Right lobe of liver (tissue), 6 donors: Measurements from ENCODE around the gene SLC8A1. TPM values are rescaled to one million over a fixed set of nuclear protein-coding genes. Genes with fewer than 3 reads are reported as not detected.
"Not testable (repeated sequence)": the region's sequence is repeated elsewhere in the genome, so short reads cannot be mapped to it uniquely, and the experiment has no call there.

Source experiments
- ATAC-seq, 4 donors: fragments of 200-7000 bp; cut with Tn5 transposase; one replicate each; pipeline ENCODE4 v1.9.1; 2020; ENCODE audit warnings: mild to moderate bottlenecking in 4 of 4, moderate library complexity in 4 of 4
- DNase-seq, 3 donors: peaks; one replicate each; pipeline ENCODE4 v3.0.0-alpha.2; 2020
- H3K27ac ChIP-seq, 3 donors: fragments of 200-600 bp; one replicate each; pipeline ENCODE4 v1.8.0; 2022
- H3K27me3 ChIP-seq, 2 donors: fragments of 200-600 bp; one replicate each; pipeline ENCODE4 v1.8.0; 2022
- H3K36me3 ChIP-seq, 4 donors: fragments of 200-600 bp; sonication (generic) in 1 of 4; one replicate each; pipeline versions ENCODE4 v1.5.1 to v1.8.0; 2017 to 2022; ENCODE audit warnings: control low read depth in 1 of 4
- H3K4me1 ChIP-seq, 4 donors: fragments of 200-600 bp; sonication (generic) in 1 of 4; one replicate each; pipeline versions ENCODE4 v1.5.1 to v1.8.0; 2017 to 2022; ENCODE audit warnings: control low read depth in 1 of 4
- H3K4me3 ChIP-seq, 3 donors: fragments of 200-600 bp; one replicate each; pipeline ENCODE4 v1.8.0; 2022
- H3K9me3 ChIP-seq, 4 donors: fragments of 200-600 bp; sonication (generic) in 1 of 4; one replicate each; pipeline versions ENCODE4 v1.5.1 to v1.8.0; 2017 to 2022; ENCODE audit warnings: control low read depth in 1 of 4
- POLR2A ChIP-seq: fragments of 450-650 bp; IDR thresholded peaks from one replicate; pipeline ENCODE4 v1.6.1; 2017; ENCODE audit warnings: antibody characterized with exemption, mild to moderate bottlenecking
- WGBS: methylation state at CpG from one replicate; pipeline ENCODE4 v1.1.6; 2018; ENCODE audit warnings: low coverage, low lambda C conversion rate; ENCODE audit not compliant: insufficient coverage; ENCODE audit errors: missing lambda C conversion rate; 5-methylcytosine and 5-hydroxymethylcytosine counted together
- intact Hi-C, 2 donors: fragments of 100-400 bp; cut with DNase I; formaldehyde crosslinking; loops; one replicate each; pipeline versions ENCODE4 v1.11.2 to v1.14.1; 2022
- total RNA-seq, 6 experiments: library from RNA; depleted of rRNA in 2 of 6; stranded (reverse); fragments of >200 nt in 2 of 6; fragmentation: NEBNext Ultra II Directional in 3 of 6; extraction: Animal tissue kit (Norgen Biotek cat#: 25700) in 3 of 6; gene quantifications; one replicate each; pipeline versions ENCODE4 v1.1.0 to v1.2.4, GENCODE V29; 2016 to 2023
- TF ChIP-seq, protein P1 (sequence below), 4 donors: fragments of 200-600 bp in 3 of 4; fragments of 450-650 bp in 1 of 4; IDR thresholded peaks; one replicate each; pipeline versions ENCODE4 v1.5.1 to v1.8.0; 2016 to 2022; ENCODE audit warnings: antibody characterized with exemption in 4 of 4, mild to moderate bottlenecking in 2 of 4
- donor health status: DM: no; HTN: yes; CAD: no.
- donor health status: DM: no; HTN: no; CAD: no.
- donor health status: DM: no; HTN: no; CAD: no.
- donor health status: DM: no; HTN: yes; CAD: no.
- donor health status: DM: no; HTN: yes; CAD: no.

The SLC8A1 gene
- total RNA-seq, 6 experiments from 2014 or later, result 3.3 to 12.1 (median 4.9) TPM

DNA sequence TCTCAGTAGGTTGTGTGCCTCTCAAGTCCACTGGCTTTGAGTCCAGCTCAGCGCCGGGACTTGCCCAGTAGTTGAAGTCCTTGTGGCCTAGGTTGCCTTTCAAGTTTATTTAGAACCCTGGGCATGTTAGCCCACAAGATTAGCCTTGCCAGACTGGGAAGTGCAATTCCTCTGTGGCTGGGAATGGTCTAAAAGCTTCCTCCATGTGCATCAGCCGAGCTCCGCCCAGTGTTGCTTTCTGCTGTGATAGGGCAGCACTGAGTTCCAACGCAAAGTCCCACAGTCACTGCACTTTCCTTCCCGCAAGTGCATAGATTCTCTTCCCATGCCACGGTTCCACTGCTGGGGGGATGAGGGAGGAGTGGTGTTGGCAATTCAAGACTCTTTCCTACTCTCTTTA lies 364.0 kb downstream of the SLC8A1 start:
- ATAC-seq, result no peak

GRCh38 chr2:40087434-40087833 lies 364.5 kb downstream of the SLC8A1 start:
- WGBS, result 22% methylated on average over 2 of the region's 5 CpGs
- H3K27ac ChIP-seq, result no peak overlapping the region
- TF ChIP-seq, protein P1, sequence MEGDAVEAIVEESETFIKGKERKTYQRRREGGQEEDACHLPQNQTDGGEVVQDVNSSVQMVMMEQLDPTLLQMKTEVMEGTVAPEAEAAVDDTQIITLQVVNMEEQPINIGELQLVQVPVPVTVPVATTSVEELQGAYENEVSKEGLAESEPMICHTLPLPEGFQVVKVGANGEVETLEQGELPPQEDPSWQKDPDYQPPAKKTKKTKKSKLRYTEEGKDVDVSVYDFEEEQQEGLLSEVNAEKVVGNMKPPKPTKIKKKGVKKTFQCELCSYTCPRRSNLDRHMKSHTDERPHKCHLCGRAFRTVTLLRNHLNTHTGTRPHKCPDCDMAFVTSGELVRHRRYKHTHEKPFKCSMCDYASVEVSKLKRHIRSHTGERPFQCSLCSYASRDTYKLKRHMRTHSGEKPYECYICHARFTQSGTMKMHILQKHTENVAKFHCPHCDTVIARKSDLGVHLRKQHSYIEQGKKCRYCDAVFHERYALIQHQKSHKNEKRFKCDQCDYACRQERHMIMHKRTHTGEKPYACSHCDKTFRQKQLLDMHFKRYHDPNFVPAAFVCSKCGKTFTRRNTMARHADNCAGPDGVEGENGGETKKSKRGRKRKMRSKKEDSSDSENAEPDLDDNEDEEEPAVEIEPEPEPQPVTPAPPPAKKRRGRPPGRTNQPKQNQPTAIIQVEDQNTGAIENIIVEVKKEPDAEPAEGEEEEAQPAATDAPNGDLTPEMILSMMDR (IDR thresholded peaks at IDR 0.05), result no peak
- no peak for TF ChIP-seq POLR2A
- H3K4me1 ChIP-seq, result no peaks in the 10 kb centered on the region
- H3K27me3 ChIP-seq, result no peaks in the 10 kb centered on the region
- intact Hi-C loops, result no loop called here
- H3K36me3 ChIP-seq, result no peaks in the 10 kb centered on the region
- H3K4me3 ChIP-seq, result no peak overlapping the region
- ATAC-seq (no peak), DNase-seq (no peak)
- H3K9me3 ChIP-seq, result no peaks in the 10 kb centered on the region

More for the DNA sequence above, 364.0 kb downstream of the SLC8A1 start:
- Histone ChIP-seq H3K9me3 (no peaks in the 10 kb centered on the region), H3K27me3 (no peaks in the 10 kb centered on the region), H3K4me3 (no peak overlapping the region), H3K4me1 (no peaks in the 10 kb centered on the region), H3K36me3 (no peaks in the 10 kb centered on the region), H3K27ac (no peak overlapping the region)
- TF ChIP-seq, protein P1 (IDR thresholded peaks at IDR 0.05), result no peak
- no peak for TF ChIP-seq POLR2A
- DNase-seq, result no peak
- intact Hi-C loops, result no loop called here
- WGBS, result 87% methylated on average over 7 of the region's 7 CpGs

DNA sequence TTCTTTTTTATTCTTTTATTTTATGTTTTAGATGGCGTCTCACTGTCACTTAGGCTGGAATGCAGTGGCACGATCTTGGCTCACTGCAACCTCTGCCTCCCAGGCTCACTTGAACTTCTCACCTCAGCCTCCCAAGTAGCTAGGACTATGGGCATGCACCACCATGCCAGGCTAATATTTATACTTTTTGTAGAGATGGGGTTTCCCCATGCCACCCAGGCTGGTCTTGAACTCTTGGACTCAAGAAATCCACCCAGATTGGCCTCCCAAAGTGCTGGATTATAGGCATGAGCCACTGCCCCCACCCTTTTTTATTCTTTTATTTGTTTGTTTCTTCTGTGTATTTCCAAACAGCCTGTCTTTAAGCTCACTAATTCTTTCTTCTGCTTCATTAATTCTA lies 366.1 kb downstream of the SLC8A1 start:
- 49% methylated on average over 2 of the region's 2 CpGs for WGBS
- no peaks in the 10 kb centered on the region for H3K27me3 ChIP-seq
- no peak for TF ChIP-seq POLR2A
- TF ChIP-seq, protein P1 (IDR thresholded peaks at IDR 0.05), result no peak
- intact Hi-C loops, result no loop called here
- DNase-seq, result no peak
- no peak overlapping the region for H3K4me3 ChIP-seq
- no peaks in the 10 kb centered on the region for H3K9me3 ChIP-seq
- no peaks in the 10 kb centered on the region for H3K36me3 ChIP-seq
- no peaks in the 10 kb centered on the region for H3K4me1 ChIP-seq
- no peak for ATAC-seq
- no peak overlapping the region for H3K27ac ChIP-seq

DNA sequence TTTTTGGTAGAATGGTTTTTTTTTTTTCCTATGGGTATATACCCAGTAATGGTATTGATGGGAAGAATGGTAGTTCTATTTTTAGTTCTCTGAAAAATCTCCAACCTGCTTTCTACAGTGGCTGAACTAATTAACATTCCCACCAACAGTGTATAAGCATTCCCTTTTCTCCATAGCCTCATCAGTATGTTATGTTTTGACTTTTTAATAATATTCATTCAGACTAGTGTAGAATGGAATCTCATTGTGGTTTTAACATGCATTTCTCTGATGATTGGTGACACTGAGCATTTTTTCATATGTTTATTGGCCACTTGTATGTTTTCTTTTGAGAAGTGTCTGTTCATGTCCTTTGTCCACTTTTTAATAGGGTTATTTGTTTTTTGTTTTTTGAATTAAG lies 378.6 kb downstream of the SLC8A1 start:
- H3K27ac ChIP-seq, H3K27me3 ChIP-seq, ATAC-seq, DNase-seq, intact Hi-C loops, H3K36me3 ChIP-seq, H3K4me1 ChIP-seq, H3K4me3 ChIP-seq, H3K9me3 ChIP-seq: not testable (repeated sequence)

GRCh38 chr2:40072442-40073232 lies 379.3 kb downstream of the SLC8A1 start:
- H3K36me3 ChIP-seq, result no peaks in the 10 kb centered on the region
- ATAC-seq (no peak), DNase-seq (no peak)
- no peaks in the 10 kb centered on the region for H3K9me3 ChIP-seq
- intact Hi-C loops, result no loop called here
- no peaks in the 10 kb centered on the region for H3K27me3 ChIP-seq
- TF ChIP-seq POLR2A, result no peak
- TF ChIP-seq, protein P1 (IDR thresholded peaks at IDR 0.05), result no peak
- 72% methylated on average over 7 of the region's 12 CpGs for WGBS
- H3K27ac ChIP-seq, result no peak overlapping the region
- no peaks in the 10 kb centered on the region for H3K4me1 ChIP-seq
- no peak overlapping the region for H3K4me3 ChIP-seq
